ENCODE results near the gene CDCA5. TPM values are rescaled to one million over a fixed set of nuclear protein-coding genes. Genes with fewer than 3 reads are reported as not detected.

Gene CDCA5
- total RNA-seq, 2 experiments from 2014 or later = 128 to 147 TPM

DNA sequence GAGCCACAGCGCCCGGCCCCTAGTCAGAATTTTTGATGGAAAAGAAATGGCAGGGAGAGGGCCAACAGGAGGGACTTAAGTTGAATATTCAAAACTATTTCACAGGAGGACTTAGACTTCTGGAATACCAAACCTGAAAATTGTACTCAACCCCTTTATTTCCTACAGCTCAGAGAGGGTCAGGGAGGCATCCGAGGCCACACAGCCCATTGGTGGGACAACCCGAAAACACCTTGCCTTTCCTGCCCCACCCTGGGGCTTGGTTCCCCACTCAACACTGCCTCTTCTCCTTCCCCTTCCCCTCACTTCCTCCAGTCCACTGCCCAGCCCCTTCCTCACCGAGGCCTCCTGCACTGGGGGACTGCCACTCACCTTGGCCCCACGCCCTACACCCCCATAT is 26.8 kb downstream of the CDCA5 start:
- DNase-seq = no peak
- CTCF ChIA-PET = no interaction called here
- H3K4me1 Mint-ChIP-seq = peaks cover 28% of the 10 kb centered on the region
- no peaks in the 10 kb centered on the region for H3K36me3 Mint-ChIP-seq
- H3K27me3 Mint-ChIP-seq = no peaks in the 10 kb centered on the region
- no peaks in the 10 kb centered on the region for H3K9me3 Mint-ChIP-seq (ENCODE audit: low read depth)
- H3K27ac Mint-ChIP-seq = no peak overlapping the region
- no peak overlapping the region for H3K4me3 Mint-ChIP-seq
- no peak for ATAC-seq

DNA sequence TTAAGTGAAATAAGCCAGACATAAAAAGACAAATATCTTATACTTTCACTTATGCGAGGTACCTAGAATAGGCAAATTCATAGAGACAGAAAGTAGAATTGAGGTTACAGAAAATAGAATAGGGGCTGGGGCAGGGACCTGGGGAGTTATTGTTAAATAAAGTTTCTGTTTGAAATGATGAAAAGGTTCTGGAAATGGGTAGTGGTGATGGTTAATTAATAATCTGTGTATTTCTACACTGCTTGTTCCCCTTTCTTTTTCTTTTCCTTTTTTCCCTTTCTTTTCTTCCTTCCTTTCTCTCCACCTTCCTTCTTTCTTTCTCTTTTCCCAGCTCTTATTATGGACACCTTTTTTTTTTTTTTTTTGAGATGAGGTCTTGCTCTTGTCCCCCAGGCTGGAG is 28.3 kb downstream of the CDCA5 start:
- Mint-ChIP-seq H3K4me3 (no peak overlapping the region), H3K36me3 (no peaks in the 10 kb centered on the region), H3K27ac (no peak overlapping the region), H3K9me3 (ENCODE audit: low read depth) (no peaks in the 10 kb centered on the region), H3K4me1 (peaks cover 30% of the 10 kb centered on the region), H3K27me3 (no peaks in the 10 kb centered on the region)
- CTCF ChIA-PET = no interaction called here
- DNase-seq (no peak), ATAC-seq (no peak)

DNA sequence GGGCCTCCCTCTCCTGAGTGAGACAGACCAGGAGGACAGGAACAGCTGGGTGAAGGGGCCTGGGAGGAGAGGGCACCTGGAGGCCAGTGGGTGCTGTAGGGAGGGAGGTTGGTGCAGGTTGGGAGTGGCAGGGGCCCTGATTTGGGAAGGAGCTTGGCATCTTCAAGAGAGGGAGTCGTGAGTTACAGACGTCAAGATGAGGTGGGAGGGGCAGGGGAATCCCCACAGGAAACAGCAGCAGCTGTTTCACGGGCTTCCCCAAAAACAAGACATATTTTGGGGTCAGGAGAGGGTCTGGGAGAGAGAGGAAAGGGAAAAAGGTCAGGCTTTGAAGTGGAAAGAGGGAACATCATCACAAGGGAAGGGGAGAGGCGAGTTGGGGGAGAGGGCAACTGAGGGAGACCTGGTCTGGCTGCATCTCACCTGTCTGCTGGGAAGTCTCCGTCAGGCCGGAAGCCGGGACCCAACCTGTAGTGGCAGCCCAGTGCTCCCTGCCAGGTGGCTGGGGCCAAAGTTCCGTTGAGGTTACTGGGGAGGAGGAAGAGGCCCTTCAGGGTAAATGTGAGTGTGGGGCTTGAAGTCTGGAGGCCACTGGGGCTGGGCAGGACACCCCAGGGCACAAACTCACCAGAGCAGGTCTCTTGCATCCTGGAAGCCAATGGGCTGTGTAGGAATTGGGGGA is 29.9 kb downstream of the CDCA5 start:
- no peaks in the 10 kb centered on the region for H3K27me3 Mint-ChIP-seq
- no peak for DNase-seq
- H3K4me1 Mint-ChIP-seq = peaks cover 23% of the 10 kb centered on the region
- H3K36me3 Mint-ChIP-seq = no peaks in the 10 kb centered on the region
- CTCF ChIA-PET = no interaction called here
- no peak for ATAC-seq
- H3K9me3 Mint-ChIP-seq (ENCODE audit: low read depth) = no peaks in the 10 kb centered on the region
- no peak overlapping the region for H3K27ac Mint-ChIP-seq
- H3K4me3 Mint-ChIP-seq = no peak overlapping the region

DNA sequence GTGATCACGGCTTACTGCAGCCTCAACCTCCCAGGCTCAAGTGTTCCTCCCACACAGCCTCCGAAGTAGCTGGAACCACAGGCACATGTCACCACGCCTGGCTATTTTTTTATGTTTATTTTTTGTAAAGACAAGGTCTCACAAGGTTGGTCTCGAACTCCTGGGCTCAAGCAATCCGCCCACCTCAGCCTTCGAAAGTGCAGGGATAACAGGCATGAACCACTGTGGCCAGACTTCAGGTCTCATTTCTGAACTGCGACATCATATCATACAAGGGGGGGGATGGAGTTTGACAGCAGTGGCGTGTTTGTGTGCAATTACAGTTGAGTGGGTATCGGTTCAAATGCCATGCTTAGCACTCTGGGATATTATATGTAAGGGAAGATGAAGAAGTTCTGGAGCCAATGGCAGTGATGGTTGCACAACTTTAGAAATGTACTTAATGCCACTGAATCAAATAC is 32.4 kb downstream of the CDCA5 start:
- no peak for DNase-seq
- Mint-ChIP-seq H3K36me3 (peaks cover 2% of the 10 kb centered on the region), H3K4me3 (no peak overlapping the region), H3K4me1 (peaks cover 40% of the 10 kb centered on the region), H3K27ac (no peak overlapping the region), H3K9me3 (ENCODE audit: low read depth) (no peaks in the 10 kb centered on the region), H3K27me3 (no peaks in the 10 kb centered on the region)
- no peak for ATAC-seq
- CTCF ChIA-PET = interaction anchor here (0.7 kb wide), 1 partner anchor 1261 kb away, joined by 3 read pairs; no protein-coding TSS in a partner anchor

DNA sequence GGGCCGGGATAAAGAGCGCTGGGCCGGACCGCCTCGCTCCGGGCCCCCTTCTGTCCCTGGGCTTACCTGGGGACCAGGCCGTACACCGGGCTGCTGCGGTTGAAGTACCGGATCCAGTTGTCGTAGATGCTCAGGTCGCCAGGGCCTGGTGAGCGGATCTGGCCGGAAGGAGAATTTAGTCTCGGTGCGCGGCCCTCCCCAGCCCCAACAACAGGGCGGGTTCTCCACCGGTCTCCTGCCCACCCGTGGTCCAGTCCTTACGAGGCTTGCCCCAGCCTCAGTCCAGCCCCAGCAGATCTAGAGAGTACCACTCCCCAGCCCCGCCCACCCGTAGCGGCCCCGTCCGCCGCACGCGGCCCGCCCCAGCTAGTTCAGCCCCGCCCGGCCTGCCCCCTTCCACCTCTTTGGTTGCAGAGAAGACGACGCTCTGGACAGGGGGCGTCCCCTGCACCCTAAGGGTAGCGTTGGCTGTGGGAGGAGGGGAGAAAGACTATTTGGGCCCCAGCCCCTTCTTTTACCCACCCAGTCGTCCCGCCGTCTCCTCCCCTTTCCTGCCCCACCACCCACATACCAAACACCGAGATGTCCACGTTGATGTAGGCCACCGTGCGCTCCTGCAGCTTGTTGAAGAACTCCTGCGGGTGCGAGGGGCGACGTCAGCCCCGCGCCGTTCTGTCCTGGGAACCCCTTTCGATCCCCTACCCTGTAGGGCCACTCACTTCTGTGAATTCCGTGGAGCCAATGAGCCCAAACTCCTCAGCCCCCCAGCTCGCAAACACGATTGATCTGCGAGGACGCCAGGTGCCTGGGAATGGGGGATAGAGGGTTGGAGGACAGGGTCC is 36.0 kb downstream of the CDCA5 start:
- peak overlapping the region; percentile 65 for H3K27ac Mint-ChIP-seq
- CTCF ChIA-PET = interaction anchor here (1.0 to 1.1 kb wide), 2 partner anchors 34 to 200 kb away, joined by 3 to 6 read pairs; partner anchors contain the start of gene ARL2
- H3K36me3 Mint-ChIP-seq = peaks cover 12% of the 10 kb centered on the region
- peak overlapping the region; percentile 75 for H3K4me3 Mint-ChIP-seq
- ATAC-seq = peak; percentile 67
- no peak for DNase-seq
- no peaks in the 10 kb centered on the region for H3K27me3 Mint-ChIP-seq
- peaks cover 46% of the 10 kb centered on the region for H3K4me1 Mint-ChIP-seq
- H3K9me3 Mint-ChIP-seq (ENCODE audit: low read depth) = no peaks in the 10 kb centered on the region

DNA sequence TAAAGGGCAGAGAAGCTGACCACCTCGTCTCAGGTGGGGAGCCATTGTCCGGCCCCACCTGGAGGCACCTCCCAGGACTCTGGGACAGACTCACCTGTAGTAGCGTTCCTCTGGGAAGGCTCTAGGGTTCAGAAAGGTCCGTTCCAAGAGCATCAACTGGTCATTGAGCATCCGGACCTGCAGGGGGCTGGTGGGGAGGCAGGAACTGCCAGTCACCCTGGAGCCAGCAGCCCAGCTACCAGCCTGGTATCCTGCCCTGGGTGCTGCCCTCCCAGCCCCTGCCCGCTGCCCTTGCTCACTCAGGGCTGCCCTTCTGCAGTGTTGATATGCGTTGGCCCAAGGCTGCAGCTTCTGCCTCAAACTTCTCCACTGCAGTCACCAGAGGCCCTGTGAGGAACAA is 38.1 kb downstream of the CDCA5 start:
- Mint-ChIP-seq H3K27ac (no peak overlapping the region), H3K9me3 (ENCODE audit: low read depth) (no peaks in the 10 kb centered on the region), H3K27me3 (no peaks in the 10 kb centered on the region), H3K4me3 (no peak overlapping the region), H3K36me3 (peaks cover 13% of the 10 kb centered on the region), H3K4me1 (peaks cover 46% of the 10 kb centered on the region)
- CTCF ChIA-PET = interaction anchor here (1.3 to 1.7 kb wide), 2 partner anchors 31 to 33 kb away, joined by 4 read pairs; partner anchors contain the start of gene ARL2
- no peak for ATAC-seq
- no peak for DNase-seq

DNA sequence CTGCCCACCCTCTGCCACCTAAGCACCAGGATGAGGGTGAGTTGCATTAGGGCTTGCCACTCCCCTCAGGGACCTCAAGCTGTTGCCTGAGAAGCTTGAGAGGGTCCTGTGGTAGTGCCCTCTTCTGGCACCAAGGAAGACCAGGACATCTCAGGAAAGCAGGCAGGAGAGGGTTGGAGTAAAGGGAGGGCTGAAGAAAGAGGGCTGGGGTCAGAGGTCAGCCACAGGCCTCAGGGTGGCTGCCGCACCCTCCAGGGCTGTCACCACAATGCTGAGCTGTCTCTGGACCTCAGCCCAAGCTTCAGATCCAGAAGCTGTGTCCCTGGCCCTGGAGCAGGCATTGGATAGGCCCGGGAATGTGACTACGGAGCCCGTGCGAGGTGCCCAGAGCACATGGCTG is 38.8 kb downstream of the CDCA5 start:
- CTCF ChIA-PET = interaction anchor here (1.7 kb wide), 1 partner anchor 32 kb away, joined by 4 read pairs; no protein-coding TSS in a partner anchor
- DNase-seq (no peak), ATAC-seq (no peak)
- peaks cover 13% of the 10 kb centered on the region for H3K36me3 Mint-ChIP-seq
- no peaks in the 10 kb centered on the region for H3K27me3 Mint-ChIP-seq
- no peaks in the 10 kb centered on the region for H3K9me3 Mint-ChIP-seq (ENCODE audit: low read depth)
- peaks cover 48% of the 10 kb centered on the region for H3K4me1 Mint-ChIP-seq
- H3K4me3 Mint-ChIP-seq = no peak overlapping the region
- H3K27ac Mint-ChIP-seq = no peak overlapping the region

DNA sequence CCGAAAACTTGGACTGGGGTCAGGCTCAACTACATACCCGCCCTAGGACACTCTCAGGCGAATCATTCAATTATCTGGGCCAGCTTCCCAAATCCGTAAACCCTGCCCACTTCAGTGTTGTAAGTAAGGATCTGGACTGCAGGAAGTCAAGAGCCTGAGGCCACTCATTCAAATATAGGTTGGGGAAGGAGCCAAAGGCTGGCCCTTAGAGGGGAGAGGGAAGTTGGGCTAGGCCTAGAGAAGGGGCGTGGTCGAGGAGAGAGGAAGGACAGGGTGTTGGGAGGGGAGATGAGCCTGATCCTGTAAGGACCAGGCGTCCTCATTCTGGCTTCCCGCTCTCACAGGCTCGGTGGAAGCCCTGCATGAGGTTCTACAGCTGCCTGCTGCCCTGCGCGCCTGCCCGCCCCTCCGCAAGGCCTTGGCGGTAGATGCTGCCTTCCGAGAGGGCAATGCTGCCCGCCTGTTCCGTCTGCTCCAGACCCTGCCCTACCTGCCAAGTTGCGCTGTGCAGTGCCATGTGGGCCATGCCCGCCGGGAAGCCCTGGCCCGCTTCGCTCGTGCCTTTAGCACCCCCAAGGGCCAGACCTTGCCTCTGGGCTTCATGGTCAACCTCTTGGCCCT is 39.8 kb downstream of the CDCA5 start:
- no peak for ATAC-seq
- H3K27ac Mint-ChIP-seq = no peak overlapping the region
- CTCF ChIA-PET = no interaction called here
- H3K9me3 Mint-ChIP-seq (ENCODE audit: low read depth) = no peaks in the 10 kb centered on the region
- no peak for DNase-seq
- H3K27me3 Mint-ChIP-seq = no peaks in the 10 kb centered on the region
- no peak overlapping the region for H3K4me3 Mint-ChIP-seq
- H3K4me1 Mint-ChIP-seq = peaks cover 55% of the 10 kb centered on the region
- H3K36me3 Mint-ChIP-seq = peaks cover 13% of the 10 kb centered on the region

DNA sequence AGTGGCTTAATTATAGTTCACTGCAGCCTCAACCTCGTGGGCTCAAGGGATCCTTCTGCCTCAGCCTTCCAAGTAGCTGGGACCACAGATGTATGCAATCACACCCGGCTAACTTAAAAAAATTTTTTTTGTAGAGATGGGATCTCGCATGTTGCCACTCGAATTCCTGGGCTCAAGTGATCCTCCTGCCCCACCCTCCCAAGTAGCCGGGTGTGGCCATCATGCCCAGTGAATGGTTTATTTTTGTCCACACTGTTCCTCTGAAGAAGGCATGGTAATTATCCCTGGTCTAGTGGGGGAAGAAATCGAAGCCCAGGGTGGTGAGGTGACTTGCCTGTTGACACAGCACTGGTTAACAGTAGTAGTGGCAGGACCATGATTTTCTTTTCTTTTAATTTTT is 40.9 kb downstream of the CDCA5 start:
- no peaks in the 10 kb centered on the region for H3K9me3 Mint-ChIP-seq (ENCODE audit: low read depth)
- H3K27me3 Mint-ChIP-seq = no peaks in the 10 kb centered on the region
- H3K4me1 Mint-ChIP-seq = peaks cover 52% of the 10 kb centered on the region
- H3K27ac Mint-ChIP-seq = no peak overlapping the region
- CTCF ChIA-PET = interaction anchor here (0.7 to 3.8 kb wide), 3 partner anchors 29 to 232 kb away, joined by 3 to 32 read pairs (median 4); partner anchors contain the start of gene ARL2
- peak overlapping the region; percentile 84 for H3K4me3 Mint-ChIP-seq
- no peak for ATAC-seq
- H3K36me3 Mint-ChIP-seq = peaks cover 13% of the 10 kb centered on the region
- no peak for DNase-seq

DNA sequence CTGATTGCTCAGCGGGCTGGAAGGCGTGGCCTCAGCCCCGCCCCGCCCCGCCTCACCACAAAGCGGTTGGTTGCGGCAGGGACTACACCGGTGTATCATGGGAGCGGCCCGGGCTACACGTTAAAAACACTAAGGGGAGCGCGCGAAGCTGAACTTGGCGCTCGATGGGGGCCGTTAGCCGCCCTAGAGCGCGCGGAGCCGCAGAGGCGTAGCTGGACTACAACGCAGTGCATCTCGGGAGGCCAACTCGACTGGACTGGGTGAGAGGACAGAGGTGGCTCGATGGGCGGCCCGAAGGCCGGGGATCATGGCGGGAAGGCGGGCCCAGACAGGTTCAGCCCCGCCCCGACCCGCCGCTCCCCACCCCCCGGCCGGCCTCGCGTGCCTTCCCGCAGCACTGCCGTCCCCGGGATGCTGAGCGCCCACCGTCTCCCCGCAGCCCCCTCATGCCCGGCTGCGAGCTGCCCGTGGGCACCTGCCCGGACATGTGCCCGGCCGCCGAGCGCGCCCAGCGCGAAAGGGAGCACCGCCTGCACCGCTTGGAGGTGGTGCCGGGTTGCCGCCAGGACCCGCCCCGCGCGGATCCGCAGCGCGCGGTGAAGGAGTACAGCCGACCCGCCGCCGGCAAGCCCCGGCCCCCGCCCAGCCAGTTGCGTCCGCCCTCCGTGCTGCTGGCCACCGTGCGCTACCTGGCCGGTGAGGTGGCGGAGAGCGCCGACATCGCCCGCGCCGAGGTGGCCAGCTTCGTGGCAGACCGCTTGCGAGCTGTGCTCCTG is 42.8 kb downstream of the CDCA5 start, which contains the start of gene SAC3D1:
Gene SAC3D1 (plus strand): TSS at position 364 of the 776 bp plus-strand sequence. CDS start 83 bp downstream, at position 447.
- Mint-ChIP-seq H3K4me3 (peak within 1 kb of the TSS; percentile 84), H3K27me3 (no peaks in the 10 kb centered on the region), H3K9me3 (ENCODE audit: low read depth) (no peaks in the 10 kb centered on the region), H3K4me1 (peaks cover 34% of the 10 kb centered on the region), H3K27ac (peak within 1 kb of the TSS; percentile 97), H3K36me3 (peaks cover 12% of the 10 kb centered on the region)
- CTCF ChIA-PET = interaction anchor here (1.1 to 3.8 kb wide), 10 partner anchors 9 to 178 kb away, joined by 3 to 32 read pairs (median 4); partner anchors contain the start of genes ARL2, FAU, MRPL49 and PPP2R5B
- DNase-seq (peak; percentile 98), ATAC-seq (peak; percentile 95)

DNA sequence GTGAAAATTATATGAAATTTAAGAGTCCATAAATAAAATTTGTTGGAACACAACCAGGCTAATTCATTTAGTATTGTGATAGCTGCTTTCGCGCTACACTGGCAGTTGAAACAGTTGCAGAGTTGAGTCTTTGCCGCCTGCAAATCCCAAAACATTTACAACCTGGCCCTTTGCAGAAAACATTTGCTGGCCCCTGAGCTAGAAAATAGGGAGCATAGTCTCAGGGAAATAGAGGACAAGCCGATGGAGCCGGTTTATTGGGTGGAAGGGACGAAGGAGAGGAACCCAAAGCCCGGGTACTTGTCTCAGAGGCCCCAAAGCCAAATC is 43.4 kb downstream of the CDCA5 start:
- Mint-ChIP-seq H3K9me3 (ENCODE audit: low read depth) (no peaks in the 10 kb centered on the region), H3K27ac (peak overlapping the region; percentile 97)
- CTCF ChIA-PET = interaction anchor here (0.6 to 3.8 kb wide), 14 partner anchors 8 to 276 kb away, joined by 3 to 32 read pairs (median 3); partner anchors contain the start of genes ARL2, FAU, MRPL49 and PPP2R5B

DNA sequence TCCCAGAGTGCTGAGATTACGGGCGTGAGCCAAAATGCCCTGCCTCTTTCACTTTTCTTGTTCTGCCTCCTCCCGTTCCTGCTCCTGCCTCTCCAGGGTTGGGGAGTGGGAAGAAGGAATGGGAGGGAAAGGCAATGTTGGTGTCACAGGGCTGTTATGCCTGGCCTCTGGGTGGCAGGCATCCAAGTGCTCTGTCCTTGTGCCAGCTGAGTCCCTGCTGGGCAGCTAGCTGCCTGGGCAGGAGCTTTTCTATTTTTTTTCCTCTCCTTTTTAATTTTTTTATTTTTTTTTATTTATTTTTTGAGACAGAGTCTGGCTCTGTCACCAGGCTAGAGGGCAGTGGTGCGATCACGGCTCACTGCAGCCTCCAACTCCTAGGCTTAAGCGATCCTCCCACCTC is 46.9 kb downstream of the CDCA5 start:
- DNase-seq = no peak
- no peaks in the 10 kb centered on the region for H3K27me3 Mint-ChIP-seq
- no peak for ATAC-seq
- no peaks in the 10 kb centered on the region for H3K36me3 Mint-ChIP-seq
- H3K9me3 Mint-ChIP-seq (ENCODE audit: low read depth) = no peaks in the 10 kb centered on the region
- H3K4me3 Mint-ChIP-seq = no peak overlapping the region
- H3K4me1 Mint-ChIP-seq = peaks cover 10% of the 10 kb centered on the region
- CTCF ChIA-PET = interaction anchor here (1.2 to 2.3 kb wide), 2 partner anchors 9 to 23 kb away, joined by 5 to 10 read pairs; partner anchors contain the start of gene ARL2
- no peak overlapping the region for H3K27ac Mint-ChIP-seq

More for the DNA sequence above, 43.4 kb downstream of the CDCA5 start:
- peaks cover 32% of the 10 kb centered on the region for H3K4me1 Mint-ChIP-seq
- H3K27me3 Mint-ChIP-seq = no peaks in the 10 kb centered on the region
- ATAC-seq (no peak), DNase-seq (no peak)
- peaks cover 12% of the 10 kb centered on the region for H3K36me3 Mint-ChIP-seq
- H3K4me3 Mint-ChIP-seq = peak overlapping the region; percentile 84
